Measurements from ENCODE around the gene LRRC8D. TPM values are rescaled to one million over a fixed set of nuclear protein-coding genes. Genes with fewer than 3 reads are reported as not detected.

Gene LRRC8D
- total and polyA plus RNA-seq, 8 donors = under 0.01 to 13.8 (median 5.2) TPM

DNA sequence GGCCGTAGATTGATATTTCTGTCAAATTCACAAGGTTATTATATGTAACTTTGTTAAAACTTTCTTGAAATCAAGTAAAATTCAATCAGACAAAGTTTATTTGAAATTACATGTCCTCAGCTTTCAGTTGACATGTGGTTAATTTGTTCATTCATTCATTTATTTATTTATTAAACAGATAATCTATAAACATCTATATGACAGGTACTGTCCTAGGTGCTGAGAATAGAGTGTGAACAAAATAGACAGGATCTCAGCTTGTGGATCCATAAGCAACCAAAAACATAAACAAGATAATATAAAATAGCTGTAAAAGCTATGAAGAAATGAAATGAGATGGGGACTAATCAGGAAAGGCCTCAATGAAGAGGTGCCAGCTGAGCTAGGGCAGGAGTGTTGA is 72.0 kb downstream of the LRRC8D start:
- H3K4me3 ChIP-seq = no peak overlapping the region

GRCh38 chr1:89894210-89895201 is 73.7 kb downstream of the LRRC8D start:
- Histone ChIP-seq H3K4me3 (no peak overlapping the region), H3K9me3 (no peaks in the 10 kb centered on the region), H3K36me3 (no peaks in the 10 kb centered on the region), H3K4me1 (peaks cover 0 to 15% (median 0%) of the 10 kb centered on the region in 4 donors), H3K27ac (no peak overlapping the region), H3K27me3 (no peaks in the 10 kb centered on the region)
- TF ChIP-seq, protein P1, sequence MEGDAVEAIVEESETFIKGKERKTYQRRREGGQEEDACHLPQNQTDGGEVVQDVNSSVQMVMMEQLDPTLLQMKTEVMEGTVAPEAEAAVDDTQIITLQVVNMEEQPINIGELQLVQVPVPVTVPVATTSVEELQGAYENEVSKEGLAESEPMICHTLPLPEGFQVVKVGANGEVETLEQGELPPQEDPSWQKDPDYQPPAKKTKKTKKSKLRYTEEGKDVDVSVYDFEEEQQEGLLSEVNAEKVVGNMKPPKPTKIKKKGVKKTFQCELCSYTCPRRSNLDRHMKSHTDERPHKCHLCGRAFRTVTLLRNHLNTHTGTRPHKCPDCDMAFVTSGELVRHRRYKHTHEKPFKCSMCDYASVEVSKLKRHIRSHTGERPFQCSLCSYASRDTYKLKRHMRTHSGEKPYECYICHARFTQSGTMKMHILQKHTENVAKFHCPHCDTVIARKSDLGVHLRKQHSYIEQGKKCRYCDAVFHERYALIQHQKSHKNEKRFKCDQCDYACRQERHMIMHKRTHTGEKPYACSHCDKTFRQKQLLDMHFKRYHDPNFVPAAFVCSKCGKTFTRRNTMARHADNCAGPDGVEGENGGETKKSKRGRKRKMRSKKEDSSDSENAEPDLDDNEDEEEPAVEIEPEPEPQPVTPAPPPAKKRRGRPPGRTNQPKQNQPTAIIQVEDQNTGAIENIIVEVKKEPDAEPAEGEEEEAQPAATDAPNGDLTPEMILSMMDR (IDR thresholded peaks at IDR 0.05) = no peak
- TF ChIP-seq POLR2A (IDR thresholded peaks at IDR 0.05) (no peak), EP300 (IDR thresholded peaks at IDR 0.05) (no peak), POLR2AphosphoS5 (IDR thresholded peaks at IDR 0.05) (no peak)
- 84 to 92% (median 89%) methylated on average over 4 of the region's 4 CpGs for WGBS, 5 donors
- intact Hi-C loops (cut with DNase I; ENCODE audit: low total_unique reads) = no loop called here
- peak in 1 of 2 donors; percentile 34 for DNase-seq

More for the DNA sequence above, 72.0 kb downstream of the LRRC8D start:
- no peaks in the 10 kb centered on the region for H3K9me3 ChIP-seq
- H3K27ac ChIP-seq = no peak overlapping the region
- H3K36me3 ChIP-seq = no peaks in the 10 kb centered on the region
- DNase-seq = no peak
- TF ChIP-seq POLR2A (IDR thresholded peaks at IDR 0.05) (no peak), EP300 (IDR thresholded peaks at IDR 0.05) (no peak), POLR2AphosphoS5 (IDR thresholded peaks at IDR 0.05) (no peak)
- TF ChIP-seq, protein P1 (IDR thresholded peaks at IDR 0.05) = no peak
- 94 to 100% (median 95%) methylated on average over 1 of the region's 1 CpG for WGBS, 5 donors
- intact Hi-C loops (cut with DNase I; ENCODE audit: low total_unique reads) = no loop called here
- peaks cover 0 to 15% (median 0%) of the 10 kb centered on the region in 4 donors for H3K4me1 ChIP-seq
- no peaks in the 10 kb centered on the region for H3K27me3 ChIP-seq

DNA sequence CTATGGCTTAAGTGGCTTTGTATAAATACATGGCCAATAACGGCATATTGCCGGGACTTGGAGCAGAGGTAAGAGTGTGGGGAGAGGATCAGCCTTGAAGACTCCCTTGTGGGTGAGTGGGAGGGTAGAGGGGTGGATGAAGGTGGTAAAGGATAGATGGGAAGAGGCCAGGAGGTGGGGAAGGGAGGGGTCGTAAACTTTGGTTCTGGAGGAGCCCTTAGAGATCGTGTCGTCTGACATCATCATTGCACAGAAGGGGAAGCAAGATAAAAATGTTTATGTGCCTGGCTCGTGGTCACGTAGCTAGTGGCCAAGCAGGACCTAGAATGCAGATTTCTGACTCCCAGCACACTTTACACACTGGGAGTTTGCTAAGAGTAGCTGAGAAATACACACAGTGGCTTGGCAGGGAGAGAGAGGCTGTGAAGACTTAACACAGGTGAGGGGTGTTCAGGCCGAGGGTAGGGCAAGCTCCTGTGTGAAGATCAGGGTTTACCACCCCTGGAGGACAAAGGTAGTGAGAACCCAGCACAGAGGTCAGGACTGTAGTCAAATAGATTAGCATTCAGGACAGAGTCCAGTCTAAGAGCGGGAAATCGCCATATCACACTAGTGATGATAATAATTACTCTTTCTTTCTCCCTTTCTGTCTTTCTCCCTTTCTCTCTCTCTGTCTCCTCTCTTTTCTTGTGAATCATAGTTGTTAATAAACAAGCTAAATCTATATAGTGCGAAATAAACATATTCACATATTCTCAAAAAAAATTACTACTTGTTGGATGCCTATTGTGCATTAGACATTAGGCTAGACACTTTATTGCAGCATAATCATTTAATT is 75.5 kb downstream of the LRRC8D start:
- H3K27me3 ChIP-seq = no peaks in the 10 kb centered on the region
- H3K4me3 ChIP-seq = no peak overlapping the region
- DNase-seq = peak in 1 of 2 donors; percentile 20
- H3K9me3 ChIP-seq = no peaks in the 10 kb centered on the region
- no peaks in the 10 kb centered on the region for H3K36me3 ChIP-seq
- intact Hi-C loops (cut with DNase I; ENCODE audit: low total_unique reads) = no loop called here
- no peak overlapping the region for H3K27ac ChIP-seq
- whole genome bisulfite sequencing, 5 donors = 66 to 80% (median 72%) methylated on average over 11 of the region's 11 CpGs
- peaks cover 0 to 5% (median 0%) of the 10 kb centered on the region in 4 donors for H3K4me1 ChIP-seq
- no peak for TF ChIP-seq POLR2A (IDR thresholded peaks at IDR 0.05)
- TF ChIP-seq POLR2AphosphoS5 (IDR thresholded peaks at IDR 0.05) = no peak
- no peak for TF ChIP-seq EP300 (IDR thresholded peaks at IDR 0.05)
- TF ChIP-seq, protein P1 (IDR thresholded peaks at IDR 0.05) = no peak

Data from stomach (tissue), 9 donors.